ENCODE results near the gene TANGO2. TPM values are rescaled to one million over a fixed set of nuclear protein-coding genes. Genes with fewer than 3 reads are reported as not detected.
A peak's percentile ranks its signal among the peaks of the same experiment; 100 is the strongest.

The TANGO2 gene
- total RNA-seq, 2 donors from 2014 or later = 10.5 to 19.7 TPM

- no peak for ATAC-seq
- Histone ChIP-seq H3K27ac (no peak overlapping the region), H3K27me3 (no peaks in the 10 kb centered on the region), H3K4me1 (no peaks in the 10 kb centered on the region), H3K36me3 (replicated peaks in 1 of 2; ENCODE audit: insufficient read depth in 1 of 2, low read depth in 2 of 2) (peaks cover 9 to 68% of the 10 kb centered on the region in 2 donors), H3K4me3 (no peak overlapping the region), H3K9me3 (no peaks in the 10 kb centered on the region)
- intact Hi-C loops (cut with DNase I) = no loop called here
- no peak for DNase-seq
- TF ChIP-seq POLR2A (IDR thresholded peaks at IDR 0.05) (no peak), CTCF (IDR thresholded peaks at IDR 0.05) (no peak)
- 89% methylated on average over 9 of the region's 9 CpGs for WGBS, 2 donors
Observed at GRCh38 chr22:20090730-20091240, 69.9 kb downstream of the TANGO2 start.

DNA sequence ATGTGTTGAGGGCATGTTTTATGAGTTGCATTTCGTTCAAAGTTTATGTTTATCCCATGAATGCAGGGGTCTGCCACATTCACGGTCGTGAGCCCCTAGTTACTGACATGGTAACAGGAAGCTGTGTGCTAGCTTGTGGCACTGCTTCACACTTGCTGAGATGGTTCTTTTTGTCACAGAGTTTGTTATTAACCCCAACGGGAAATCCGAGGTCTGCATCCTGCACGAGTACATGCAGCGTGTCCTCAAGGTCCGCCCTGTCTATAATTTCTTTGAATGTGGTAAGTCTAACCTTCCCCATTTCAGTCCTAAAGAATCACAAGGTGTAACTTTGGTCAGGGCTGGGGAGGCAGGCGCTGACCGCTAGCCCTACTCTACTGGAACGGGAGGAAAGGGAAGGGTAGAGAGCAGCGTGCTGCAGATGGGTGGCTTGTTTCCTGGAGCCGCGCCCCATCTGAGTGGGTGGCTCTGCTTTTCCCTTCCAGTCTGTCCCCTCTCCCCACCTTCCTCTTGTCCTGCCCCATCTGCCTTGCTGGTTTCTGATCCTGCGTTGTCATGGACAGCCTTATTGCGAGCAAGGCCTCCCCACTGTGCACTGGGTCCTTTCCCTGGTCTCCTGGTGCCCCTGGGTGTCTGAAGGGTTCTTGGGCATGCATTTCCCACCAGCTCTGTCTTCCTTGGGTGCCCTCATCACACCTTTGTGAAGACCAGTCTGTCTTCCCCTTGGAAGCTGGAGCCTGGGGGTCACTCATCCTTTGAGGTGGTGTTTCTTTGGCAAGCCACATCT, 71.0 kb downstream of the TANGO2 start:
- H3K27me3 ChIP-seq = no peaks in the 10 kb centered on the region
- DNase-seq (no peak), ATAC-seq (no peak)
- no peak overlapping the region for H3K4me3 ChIP-seq
- H3K4me1 ChIP-seq = no peaks in the 10 kb centered on the region
- no peaks in the 10 kb centered on the region for H3K9me3 ChIP-seq
- peaks cover 9 to 69% of the 10 kb centered on the region in 2 donors for H3K36me3 ChIP-seq (replicated peaks in 1 of 2; ENCODE audit: insufficient read depth in 1 of 2, low read depth in 2 of 2)
- intact Hi-C loops (cut with DNase I) = no loop called here
- no peak overlapping the region for H3K27ac ChIP-seq
- TF ChIP-seq POLR2A (IDR thresholded peaks at IDR 0.05) (no peak), CTCF (IDR thresholded peaks at IDR 0.05) (no peak)
- 94 to 96% methylated on average over 15 to 16 of the region's 16 CpGs for WGBS, 2 donors

DNA sequence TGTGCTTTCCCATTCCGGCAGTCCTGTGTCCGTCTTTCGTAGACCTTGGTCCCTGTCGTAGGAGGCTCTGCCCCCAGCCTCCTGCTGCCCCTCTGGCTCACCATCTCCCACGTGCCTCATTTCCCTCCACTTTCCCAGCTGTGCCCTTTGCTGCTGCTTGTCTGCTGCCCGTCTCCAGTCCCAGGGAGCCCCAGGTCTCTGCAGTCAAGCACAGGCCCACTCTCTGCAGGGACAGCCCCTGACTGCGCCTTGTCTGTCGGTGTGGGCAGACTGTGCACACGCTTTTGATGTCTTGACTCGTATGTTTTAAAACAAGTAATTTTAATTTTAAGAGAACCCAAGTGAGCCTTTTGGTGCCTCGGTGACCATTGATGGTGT, 71.6 kb downstream of the TANGO2 start:
- WGBS, 2 donors = 91 to 94% methylated on average over 11 of the region's 11 CpGs

DNA sequence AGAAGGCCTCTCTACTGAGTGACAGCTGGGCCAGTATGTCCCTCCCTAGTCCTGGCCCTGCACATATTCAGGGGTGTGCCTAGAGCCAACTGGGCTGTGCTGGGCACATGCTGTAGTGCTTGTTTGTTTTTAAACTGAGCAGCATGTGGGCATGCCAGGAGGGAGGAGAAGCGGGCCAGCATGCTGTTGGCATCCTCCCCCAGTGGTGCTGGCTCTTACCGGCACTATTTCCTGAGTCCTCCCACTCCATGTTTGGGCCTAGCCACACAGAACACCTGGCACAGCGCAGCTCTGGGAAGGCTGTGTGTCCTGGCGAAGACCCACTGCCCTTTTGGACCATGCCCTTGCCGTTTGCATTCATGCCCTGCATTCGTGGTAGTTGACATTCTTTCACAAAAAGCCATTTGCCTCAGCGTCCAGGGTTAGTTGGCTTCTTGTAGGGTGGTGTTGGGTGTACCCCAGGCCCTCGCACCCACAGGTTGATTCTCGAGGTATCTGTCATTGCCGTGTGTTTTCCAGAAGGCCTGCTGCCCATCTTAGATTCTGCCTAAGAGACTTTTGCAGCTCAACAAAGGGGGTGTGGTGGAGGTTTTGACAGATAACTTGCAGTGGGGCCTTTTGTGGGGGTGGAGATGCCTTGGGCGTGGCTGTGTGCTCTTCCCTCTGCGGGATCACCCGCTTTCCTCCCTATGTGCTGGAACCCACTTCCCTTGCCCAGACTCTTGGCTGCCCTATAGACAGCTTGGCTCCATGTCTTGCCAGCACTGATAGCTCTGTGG, 72.7 kb downstream of the TANGO2 start:
- Histone ChIP-seq H3K9me3 (no peaks in the 10 kb centered on the region), H3K27me3 (no peaks in the 10 kb centered on the region), H3K27ac (peak overlapping the region in 1 of 4 donors; percentile 53), H3K36me3 (replicated peaks in 1 of 2; ENCODE audit: insufficient read depth in 1 of 2, low read depth in 2 of 2) (peaks cover 0 to 66% of the 10 kb centered on the region in 2 donors), H3K4me1 (no peaks in the 10 kb centered on the region), H3K4me3 (no peak overlapping the region)
- ATAC-seq (peak; percentile 47), DNase-seq (peak in 3 of 4 donors; percentile 36 to 91 (median 48))
- 85 to 88% methylated on average over 13 of the region's 13 CpGs for WGBS, 2 donors
- TF ChIP-seq POLR2A (IDR thresholded peaks at IDR 0.05) (no peak), CTCF (IDR thresholded peaks at IDR 0.05) (no peak)
- intact Hi-C loops (cut with DNase I) = no loop called here

More for the DNA sequence above, 71.6 kb downstream of the TANGO2 start:
- H3K4me3 ChIP-seq = no peak overlapping the region
- H3K4me1 ChIP-seq = no peaks in the 10 kb centered on the region
- no peaks in the 10 kb centered on the region for H3K9me3 ChIP-seq
- peaks cover 4 to 64% of the 10 kb centered on the region in 2 donors for H3K36me3 ChIP-seq (replicated peaks in 1 of 2; ENCODE audit: insufficient read depth in 1 of 2, low read depth in 2 of 2)
- no peak overlapping the region for H3K27ac ChIP-seq
- no peaks in the 10 kb centered on the region for H3K27me3 ChIP-seq
- DNase-seq (no peak), ATAC-seq (no peak)
- intact Hi-C loops (cut with DNase I) = no loop called here
- TF ChIP-seq POLR2A (IDR thresholded peaks at IDR 0.05) (no peak), CTCF (IDR thresholded peaks at IDR 0.05) (no peak)

Data from body of pancreas (tissue), 4 donors.